Measurements from ENCODE around the gene MYPOP. TPM values are rescaled to one million over a fixed set of nuclear protein-coding genes. Genes with fewer than 3 reads are reported as not detected.
A peak's percentile ranks its signal among the peaks of the same experiment; 100 is the strongest.

MYPOP gene
- total and polyA plus RNA-seq, 9 of the 15 experiments (the other 6 are each of a cell fraction or from before 2014, with no cell fraction given): 0.32 to 7.6 (median 1.6) TPM

GRCh38 chr19:45927565-45928261, 25.3 kb upstream of the MYPOP start (continued):
- TF ChIP-seq MGA (IDR thresholded peaks at IDR 0.05) (peak; percentile 96), ZNF41 (CRISPR knock-in tag; conservative IDR thresholded peaks at IDR 0.05) (no peak), ZBTB17 (CRISPR knock-in tag; IDR thresholded peaks at IDR 0.05) (no peak), MAFG (tag; conservative IDR thresholded peaks at IDR 0.05) (no peak), HCFC1 (IDR thresholded peaks at IDR 0.05; ENCODE audit: low read depth, low read length) (peak; percentile 99), OTX1 (CRISPR knock-in tag; IDR thresholded peaks at IDR 0.05) (no peak), ZKSCAN8 (CRISPR knock-in tag; IDR thresholded peaks at IDR 0.05) (no peak), BRF1 (IDR thresholded peaks at IDR 0.05; ENCODE audit: borderline replicate concordance, extremely low read depth, insufficient read length) (no peak), GABPB2 (CRISPR knock-in tag; conservative IDR thresholded peaks at IDR 0.05) (no peak), HNRNPL (IDR thresholded peaks at IDR 0.05; ENCODE audit: low read depth, low read length) (no peak), SMARCA4 (IDR thresholded peaks at IDR 0.05) (no peak), FOXA3 (CRISPR knock-in tag; conservative IDR thresholded peaks at IDR 0.05 in 1 of 2, IDR thresholded peaks at IDR 0.05 in 1 of 2) (no peak), EWSR1 (IDR thresholded peaks at IDR 0.05; ENCODE audit: borderline replicate concordance, low read depth, partially characterized antibody) (no peak), ZNF551 (CRISPR knock-in tag; IDR thresholded peaks at IDR 0.05) (no peak)
- TF ChIP-seq, protein P1, sequence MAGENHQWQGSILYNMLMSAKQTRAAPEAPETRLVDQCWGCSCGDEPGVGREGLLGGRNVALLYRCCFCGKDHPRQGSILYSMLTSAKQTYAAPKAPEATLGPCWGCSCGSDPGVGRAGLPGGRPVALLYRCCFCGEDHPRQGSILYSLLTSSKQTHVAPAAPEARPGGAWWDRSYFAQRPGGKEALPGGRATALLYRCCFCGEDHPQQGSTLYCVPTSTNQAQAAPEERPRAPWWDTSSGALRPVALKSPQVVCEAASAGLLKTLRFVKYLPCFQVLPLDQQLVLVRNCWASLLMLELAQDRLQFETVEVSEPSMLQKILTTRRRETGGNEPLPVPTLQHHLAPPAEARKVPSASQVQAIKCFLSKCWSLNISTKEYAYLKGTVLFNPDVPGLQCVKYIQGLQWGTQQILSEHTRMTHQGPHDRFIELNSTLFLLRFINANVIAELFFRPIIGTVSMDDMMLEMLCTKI (IDR thresholded peaks at IDR 0.05; ENCODE audit: partially characterized antibody): no peak
